ENCODE results near the gene RNU7-1. TPM values are rescaled to one million over a fixed set of nuclear protein-coding genes. Genes with fewer than 3 reads are reported as not detected.
A peak's percentile ranks its signal among the peaks of the same experiment; 100 is the strongest.

The RNU7-1 gene
- total and polyA plus RNA-seq, 2 donors (not counting 1 experiment from before 2014, with no cell fraction given) = not detected

- ChIA-PET POLR2A (interaction anchor here (0.6 to 18.2 kb wide), 7 partner anchors 11 to 657 kb away, joined by 3 to 662 read pairs (median 5); partner anchors contain the start of genes C12orf57, ENO2, PTPN6 and RNU7-1), CTCF (interaction anchor here (0.9 to 13.5 kb wide), 7 partner anchors 10 to 205 kb away, joined by 3 to 944 read pairs (median 8); partner anchors contain the start of genes C12orf57, MLF2, PTPN6 and RNU7-1)
- peak; percentile 39 for DNase-seq
- Histone ChIP-seq H3K9me3 (ENCODE audit: control extremely low read depth in 1 of 3, control insufficient read depth in 2 of 3, insufficient read depth in 1 of 3, low read length in 2 of 3) (no peaks in the 10 kb centered on the region), H3K36me3 (replicated peaks in 1 of 2; ENCODE audit: control extremely low read depth in 1 of 2, control insufficient read depth in 1 of 2, extremely low read depth in 1 of 2, insufficient read depth in 2 of 2, low read length in 1 of 2) (peaks cover 0 to 89% of the 10 kb centered on the region in 2 experiments), H4K20me1 (ENCODE audit: control insufficient read depth, insufficient read depth, low read length, poor library complexity, severe bottlenecking) (peaks cover 44% of the 10 kb centered on the region), H3K9ac (ENCODE audit: low read length) (peak overlapping the region; percentile 69), H3K27me3 (replicated peaks in 1 of 4; ENCODE audit: control extremely low read depth in 1 of 4, control insufficient read depth in 3 of 4, insufficient read depth in 4 of 4, low read length in 3 of 4) (no peaks in the 10 kb centered on the region), H3K4me2 (replicated peaks; ENCODE audit: low read depth, low read length, poor library complexity, severe bottlenecking) (peak overlapping the region; percentile 92), H3K4me3 (ENCODE audit: control extremely low read depth in 1 of 5, extremely low read depth in 1 of 5, insufficient read depth in 1 of 5, low read depth in 2 of 5, low read length in 4 of 5) (peak overlapping the region; percentile 43 to 57 (median 54)), H2AFZ (ENCODE audit: insufficient read depth, low read depth, low read length, poor library complexity, severe bottlenecking) (no peak overlapping the region), H3K4me1 (ENCODE audit: control insufficient read depth in 2 of 2, insufficient read depth in 2 of 2, low read length in 2 of 2) (peaks cover 90 to 95% of the 10 kb centered on the region in 2 donors), H3K27ac (ENCODE audit: low read length in 2 of 2) (peak overlapping the region; percentile 95 to 99), H3K79me2 (ENCODE audit: control insufficient read depth, insufficient read depth, low read length) (peaks cover 74% of the 10 kb centered on the region)
- WGBS (ENCODE audit: insufficient coverage) = 77% methylated on average over 22 of the region's 28 CpGs
- TF ChIP-seq CTCF (IDR thresholded peaks at IDR 0.05) (no peak), EZH2 (IDR thresholded peaks at IDR 0.05; ENCODE audit: borderline replicate concordance, insufficient read depth, low read depth, low read length, poor library complexity, severe bottlenecking) (no peak)
- no peaks in the 10 kb centered on the region for H3K9me3 Mint-ChIP-seq (ENCODE audit: insufficient read depth)
- intact Hi-C loops (cut with micrococcal nuclease) = no loop called here
- peak overlapping the region; percentile 91 for H3K4me3 Mint-ChIP-seq
- peak overlapping the region; percentile 98 for H3K27ac Mint-ChIP-seq
- peaks cover 97% of the 10 kb centered on the region for H3K4me1 Mint-ChIP-seq
- no peak for ATAC-seq (ENCODE audit: low read depth)
- H3K27me3 Mint-ChIP-seq = no peaks in the 10 kb centered on the region
Observed at GRCh38 chr12:6957741-6958608, 14.4 kb downstream of the RNU7-1 start.

All from B cell (primary cell).